GM12875 (cell line): ENCODE results near the gene ARV1.
"Not testable (repeated sequence)": the region's sequence is repeated elsewhere in the genome, so short reads cannot be mapped to it uniquely, and the experiment has no call there.

Source experiments
- H3K4me3 ChIP-seq: one replicate; pipeline ENCODE4 v1.5.1; 2011; ENCODE audit warnings: low read depth, low read length, control low read depth
- TF ChIP-seq, protein P1 (sequence below): IDR thresholded peaks from 2 replicates; pipeline ENCODE4 v1.5.1; 2011; ENCODE audit warnings: low read depth, mild to moderate bottlenecking, control low read depth, inconsistent platforms, low read length, moderate library complexity, borderline replicate concordance; ENCODE audit not compliant: insufficient read depth

The ARV1 gene

DNA sequence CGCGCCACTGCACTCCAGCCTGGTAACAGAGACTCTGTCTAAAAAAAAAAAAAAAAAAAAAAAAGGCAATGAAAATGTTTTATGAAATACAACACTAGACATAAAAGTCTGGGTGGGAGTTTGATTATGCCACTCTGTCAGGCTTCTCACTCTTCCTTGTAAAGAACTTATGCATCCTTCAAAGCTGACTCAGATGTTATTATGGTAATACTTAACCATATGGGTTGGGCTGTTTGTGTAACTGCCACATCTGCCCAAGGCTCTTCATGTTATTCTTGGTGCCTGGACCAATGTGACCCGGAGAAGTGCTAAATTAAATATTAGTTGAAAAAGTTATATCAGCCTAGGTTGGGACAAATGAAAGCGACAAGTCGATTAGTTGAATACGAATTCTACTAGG lies 37.3 kb downstream of the ARV1 start:
- TF ChIP-seq, protein P1, sequence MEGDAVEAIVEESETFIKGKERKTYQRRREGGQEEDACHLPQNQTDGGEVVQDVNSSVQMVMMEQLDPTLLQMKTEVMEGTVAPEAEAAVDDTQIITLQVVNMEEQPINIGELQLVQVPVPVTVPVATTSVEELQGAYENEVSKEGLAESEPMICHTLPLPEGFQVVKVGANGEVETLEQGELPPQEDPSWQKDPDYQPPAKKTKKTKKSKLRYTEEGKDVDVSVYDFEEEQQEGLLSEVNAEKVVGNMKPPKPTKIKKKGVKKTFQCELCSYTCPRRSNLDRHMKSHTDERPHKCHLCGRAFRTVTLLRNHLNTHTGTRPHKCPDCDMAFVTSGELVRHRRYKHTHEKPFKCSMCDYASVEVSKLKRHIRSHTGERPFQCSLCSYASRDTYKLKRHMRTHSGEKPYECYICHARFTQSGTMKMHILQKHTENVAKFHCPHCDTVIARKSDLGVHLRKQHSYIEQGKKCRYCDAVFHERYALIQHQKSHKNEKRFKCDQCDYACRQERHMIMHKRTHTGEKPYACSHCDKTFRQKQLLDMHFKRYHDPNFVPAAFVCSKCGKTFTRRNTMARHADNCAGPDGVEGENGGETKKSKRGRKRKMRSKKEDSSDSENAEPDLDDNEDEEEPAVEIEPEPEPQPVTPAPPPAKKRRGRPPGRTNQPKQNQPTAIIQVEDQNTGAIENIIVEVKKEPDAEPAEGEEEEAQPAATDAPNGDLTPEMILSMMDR, result no peak
- no peak overlapping the region for H3K4me3 ChIP-seq

DNA sequence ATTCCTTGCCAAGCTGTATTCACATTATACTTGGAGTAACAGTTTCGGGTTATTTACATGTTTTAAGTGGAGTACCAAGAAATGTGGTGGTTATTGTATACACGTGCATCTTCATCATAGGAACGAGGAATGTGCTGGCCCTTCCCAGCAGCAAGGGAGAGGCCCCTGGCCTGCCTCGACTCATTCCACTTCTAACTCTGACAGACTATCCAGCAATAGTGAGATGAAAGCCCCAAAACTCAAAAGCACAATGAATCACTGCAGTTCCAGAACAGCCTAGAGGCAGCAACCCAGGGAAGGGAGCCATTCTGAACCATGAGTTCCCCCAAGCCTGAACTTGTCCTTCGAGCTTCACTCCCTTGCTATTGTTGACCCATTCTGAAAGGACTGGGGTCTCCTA lies 38.1 kb downstream of the ARV1 start:
- TF ChIP-seq, protein P1, result no peak
- H3K4me3 ChIP-seq, result no peak overlapping the region

DNA sequence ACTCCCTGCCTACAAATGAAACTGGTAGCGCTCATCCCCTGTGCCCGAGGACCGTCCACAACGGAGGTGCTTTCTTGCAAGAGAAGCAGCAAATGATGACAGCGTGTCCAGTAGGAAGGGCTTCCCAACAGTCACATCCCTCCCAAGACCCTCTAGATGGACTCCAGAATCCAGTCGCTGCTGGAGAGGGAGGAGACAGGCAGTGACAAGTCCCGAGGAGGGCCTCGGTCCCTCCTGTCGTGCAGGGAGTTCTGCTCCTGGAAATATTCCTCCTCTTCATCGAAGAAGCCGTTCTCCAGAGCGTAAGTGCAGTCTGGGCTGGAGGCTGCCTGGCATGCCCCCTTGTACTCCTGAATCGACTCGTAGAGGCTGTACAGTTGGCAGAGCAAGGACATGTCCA lies 40.8 kb downstream of the ARV1 start:
- no peak overlapping the region for H3K4me3 ChIP-seq
- TF ChIP-seq, protein P1, result no peak

DNA sequence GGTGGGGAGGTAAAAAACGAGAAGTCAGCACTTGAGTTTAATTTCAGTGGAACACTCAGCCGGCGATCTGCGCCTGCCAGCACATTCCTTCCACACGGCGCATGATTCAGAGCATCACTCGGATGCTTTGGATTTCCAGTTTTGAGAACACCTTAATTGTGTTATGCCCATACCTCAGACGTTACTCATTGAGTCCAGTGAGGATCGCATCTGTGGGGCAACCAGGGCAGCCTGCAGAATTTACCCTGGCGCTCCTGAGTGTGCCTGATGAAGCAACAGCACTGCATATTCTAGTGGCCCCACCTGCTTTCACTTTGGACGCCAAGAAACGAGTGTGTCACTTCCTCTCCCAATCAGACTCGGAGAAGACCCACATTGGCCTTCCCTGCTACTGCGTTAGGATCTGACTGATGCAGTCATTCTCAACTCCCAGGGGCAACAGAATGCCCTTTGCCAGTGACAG lies 41.3 kb downstream of the ARV1 start:
- TF ChIP-seq, protein P1, result no peak
- H3K4me3 ChIP-seq, result no peak overlapping the region

DNA sequence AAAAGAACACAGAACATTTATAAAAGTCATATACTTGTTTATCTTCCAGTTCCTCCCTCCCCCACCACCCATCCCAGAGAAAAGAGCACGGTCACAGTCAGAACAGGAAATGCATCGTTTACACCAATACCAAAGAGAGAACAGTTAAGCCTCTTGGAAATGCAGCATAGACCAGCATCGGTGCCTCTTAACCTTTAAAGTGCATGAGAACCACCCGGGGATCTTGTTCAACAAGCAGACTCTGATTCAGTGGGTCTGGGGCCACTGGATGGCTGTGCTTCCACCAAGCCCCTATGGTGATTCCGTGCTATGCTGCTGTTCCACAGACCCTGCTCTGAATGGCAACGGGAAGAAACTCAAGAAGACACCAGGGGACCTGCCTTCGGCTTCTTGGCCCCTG lies 41.9 kb downstream of the ARV1 start:
- H3K4me3 ChIP-seq, result no peak overlapping the region
- TF ChIP-seq, protein P1, result no peak

DNA sequence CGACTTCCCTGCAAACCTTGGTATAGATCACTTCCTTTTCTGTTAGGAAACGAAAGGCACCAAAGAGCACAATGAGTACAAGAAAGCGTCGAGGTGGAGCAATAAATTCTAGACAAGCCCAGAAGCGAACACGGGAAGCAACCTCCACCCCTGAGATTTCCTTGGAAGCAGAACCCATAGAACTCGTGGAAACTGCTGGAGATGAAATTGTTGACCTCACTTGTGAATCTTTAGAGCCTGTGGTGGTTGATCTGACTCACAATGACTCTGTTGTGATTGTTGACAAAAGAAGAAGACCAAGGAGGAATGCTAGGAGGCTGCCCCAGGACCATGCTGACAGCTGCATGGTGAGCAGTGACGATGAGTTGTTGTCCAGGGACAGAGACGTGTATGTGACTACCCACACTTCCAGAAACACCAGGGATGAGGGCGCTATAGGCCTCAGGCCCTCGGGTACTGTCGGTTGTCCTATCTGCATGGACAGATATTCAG lies 42.7 kb downstream of the ARV1 start:
- TF ChIP-seq, protein P1, result no peak
- H3K4me3 ChIP-seq, result no peak overlapping the region

DNA sequence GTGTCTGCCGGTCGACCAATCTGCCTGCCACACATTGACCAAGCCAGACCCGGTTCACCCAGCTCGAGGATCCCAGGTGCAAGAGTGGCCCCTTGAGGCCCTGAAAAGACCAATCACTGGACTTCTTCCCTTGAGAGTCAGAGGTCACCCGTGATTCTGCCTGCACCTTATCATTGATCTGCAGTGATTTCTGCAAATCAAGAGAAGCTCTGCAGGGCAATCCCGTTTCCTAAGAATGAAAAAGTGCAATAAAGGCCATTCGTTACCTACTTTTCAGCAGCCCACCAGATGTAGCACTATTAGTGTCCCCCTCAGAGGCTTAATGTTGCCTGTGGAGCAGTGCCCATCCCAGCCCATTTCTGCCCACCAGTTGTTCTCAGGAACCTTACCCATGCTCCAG lies 43.6 kb downstream of the ARV1 start:
- not testable (repeated sequence) for H3K4me3 ChIP-seq

DNA sequence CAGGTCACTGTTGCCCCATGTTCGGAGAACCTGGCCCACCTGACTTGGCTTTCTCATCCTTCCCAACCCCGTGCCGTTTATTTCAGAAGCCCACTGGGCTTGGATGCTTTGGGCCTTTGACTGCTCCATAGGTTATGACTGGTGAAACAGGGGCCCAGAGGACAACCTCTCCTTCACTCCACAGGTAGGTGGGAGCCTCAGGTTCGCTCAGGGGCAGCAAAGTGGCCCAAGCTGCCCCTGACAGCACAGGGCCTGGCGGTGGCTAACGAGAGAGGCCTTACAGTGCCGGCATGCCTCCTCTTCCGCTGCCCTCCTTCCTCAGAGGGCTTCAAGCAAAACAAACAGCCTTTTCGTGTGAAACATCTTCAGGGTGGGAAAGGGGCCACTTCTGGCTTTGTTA lies 44.3 kb downstream of the ARV1 start:
- TF ChIP-seq, protein P1, result no peak

More for the DNA sequence above, 44.3 kb downstream of the ARV1 start:
- no peak overlapping the region for H3K4me3 ChIP-seq
